Mesendoderm (in vitro differentiated cells): ENCODE measurements around the gene VSTM2L.

Experiments
- DNase-seq: peaks from one replicate; pipeline ENCODE4 v3.0.0; 2013
- H2AK5ac ChIP-seq: 2 replicates; pipeline ENCODE4 v1.6.1; 2013; ENCODE audit warnings: low read length, inconsistent platforms
- H2BK120ac ChIP-seq: 2 replicates; pipeline ENCODE4 v1.6.1; 2013; ENCODE audit warnings: low read depth, mild to moderate bottlenecking, low read length, moderate library complexity, mixed read lengths
- H2BK15ac ChIP-seq: replicated peaks from 2 replicates; pipeline ENCODE4 v1.6.1; 2013; ENCODE audit warnings: low read depth, mild to moderate bottlenecking, moderate library complexity
- H2BK5ac ChIP-seq: 2 replicates; pipeline ENCODE4 v1.6.1; 2013; ENCODE audit warnings: low read length, inconsistent platforms
- H3K18ac ChIP-seq: 2 replicates; pipeline ENCODE4 v1.6.1; 2013; ENCODE audit warnings: mild to moderate bottlenecking, low read length, mixed read lengths
- H3K23ac ChIP-seq: one replicate; pipeline ENCODE4 v1.6.1; 2013; ENCODE audit warnings: low read length
- H3K27ac ChIP-seq: 2 replicates; pipeline ENCODE4 v1.5.1; 2013; ENCODE audit warnings: low read depth, mild to moderate bottlenecking, inconsistent platforms, low read length, moderate library complexity
- H3K27me3 ChIP-seq: 2 replicates; pipeline ENCODE4 v1.6.1; 2013; ENCODE audit warnings: low read length, control low read depth, mild to moderate bottlenecking, inconsistent platforms; ENCODE audit not compliant: insufficient read depth, poor library complexity
- H3K36me3 ChIP-seq: 2 replicates; pipeline ENCODE4 v1.6.1; 2013; ENCODE audit warnings: low read length, inconsistent platforms; ENCODE audit not compliant: control insufficient read depth, insufficient read depth
- H3K4ac ChIP-seq: one replicate; pipeline ENCODE4 v1.6.1; 2013; ENCODE audit warnings: low read depth, mild to moderate bottlenecking, low read length, moderate library complexity
- H3K4me1 ChIP-seq: 2 replicates; pipeline ENCODE4 v1.6.1; 2013; ENCODE audit warnings: low read depth, low read length, inconsistent platforms; ENCODE audit not compliant: control insufficient read depth
- H3K4me2 ChIP-seq: 2 replicates; pipeline ENCODE4 v1.6.1; 2013; ENCODE audit warnings: low read length
- H3K4me3 ChIP-seq: 2 replicates; pipeline ENCODE4 v1.5.1; 2013; ENCODE audit warnings: mild to moderate bottlenecking, low read length
- H3K56ac ChIP-seq: one replicate; pipeline ENCODE4 v1.6.1; 2013; ENCODE audit warnings: low read length
- H3K79me1 ChIP-seq: 2 replicates; pipeline ENCODE4 v1.6.1; 2013; ENCODE audit warnings: low read length, inconsistent platforms
- H3K79me2 ChIP-seq: 2 replicates; pipeline ENCODE4 v1.6.1; 2013; ENCODE audit warnings: mild to moderate bottlenecking, low read length; ENCODE audit not compliant: control insufficient read depth, insufficient read depth
- H3K9ac ChIP-seq: 2 replicates; pipeline ENCODE4 v1.6.1; 2013; ENCODE audit warnings: low read length, inconsistent platforms
- H4K5ac ChIP-seq: one replicate; pipeline ENCODE4 v1.6.1; 2013; ENCODE audit warnings: low read length
- H4K8ac ChIP-seq: one replicate; pipeline ENCODE4 v1.6.1; 2013; ENCODE audit warnings: low read depth, mild to moderate bottlenecking, control low read depth, low read length, moderate library complexity
- WGBS: extraction: QIAGEN DNeasy Blood & Tissue Kit; methylation state at CpG from one replicate; pipeline ENCODE4 v1.1.7; 2013; ENCODE audit warnings: low lambda C conversion rate, missing lambda C conversion rate; ENCODE audit not compliant: insufficient coverage; ENCODE audit errors: extremely low coverage; 5-methylcytosine and 5-hydroxymethylcytosine counted together

The VSTM2L gene

DNA sequence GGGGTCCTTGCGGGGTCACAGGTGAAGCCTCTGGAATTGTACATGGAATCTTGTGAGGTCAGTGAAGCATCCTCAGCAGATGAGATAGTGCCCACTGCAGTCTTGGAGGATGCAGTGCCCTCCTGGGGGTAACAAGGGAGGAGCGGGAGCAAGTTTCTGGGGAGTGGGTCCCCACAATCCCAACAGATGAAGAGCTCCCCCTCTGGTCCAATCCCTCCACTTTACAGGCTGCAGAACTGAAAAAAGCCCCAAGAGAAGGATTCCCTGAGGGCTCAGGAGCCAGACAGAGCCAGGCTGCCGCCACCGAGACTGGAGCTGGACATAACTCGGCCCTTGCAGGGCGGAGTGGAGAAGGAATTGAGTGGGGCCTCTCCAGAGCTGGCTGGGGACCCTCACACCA, 77.9 kb downstream of the VSTM2L start:
- no peaks in the 10 kb centered on the region for H3K79me2 ChIP-seq
- H2BK120ac ChIP-seq, result no peak overlapping the region
- H3K4me1 ChIP-seq, result no peaks in the 10 kb centered on the region
- no peaks in the 10 kb centered on the region for H3K27me3 ChIP-seq
- H3K4ac ChIP-seq, result no peak overlapping the region
- H4K8ac ChIP-seq, result no peak overlapping the region
- no peaks in the 10 kb centered on the region for H3K79me1 ChIP-seq
- H3K4me3 ChIP-seq, result no peak overlapping the region
- DNase-seq, result no peak
- H3K18ac ChIP-seq, result no peak overlapping the region
- no peak overlapping the region for H3K23ac ChIP-seq
- H2AK5ac ChIP-seq, result no peak overlapping the region
- H2BK5ac ChIP-seq, result no peak overlapping the region
- H3K27ac ChIP-seq, result no peak overlapping the region
- H4K5ac ChIP-seq, result no peak overlapping the region
- H3K9ac ChIP-seq, result no peak overlapping the region
- no peak overlapping the region for H2BK15ac ChIP-seq
- H3K36me3 ChIP-seq, result no peaks in the 10 kb centered on the region
- no peak overlapping the region for H3K56ac ChIP-seq
- no peak overlapping the region for H3K4me2 ChIP-seq
- WGBS, result no CpG with 5 or more reads among the region's 6 CpGs

DNA sequence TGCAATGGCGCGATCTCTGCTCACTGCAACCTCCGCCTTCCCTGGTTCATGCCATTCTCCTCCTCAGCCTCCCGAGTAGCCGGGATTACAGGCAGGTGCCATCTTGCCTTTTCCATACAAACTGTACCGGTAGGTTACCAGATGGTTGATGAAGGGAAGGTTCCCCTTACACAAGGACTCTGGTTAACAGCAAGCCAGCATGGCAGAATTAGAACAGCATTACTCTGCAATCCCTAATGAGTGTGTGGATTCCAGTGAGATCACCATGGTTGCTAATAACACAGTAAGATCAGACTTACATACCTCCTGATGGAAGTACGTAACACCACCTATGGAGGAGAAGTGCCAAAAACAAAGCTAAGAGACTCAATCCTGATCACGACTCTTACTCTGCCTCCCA, 78.6 kb downstream of the VSTM2L start:
- no peak overlapping the region for H3K56ac ChIP-seq
- no peak overlapping the region for H3K4me3 ChIP-seq
- no peak for DNase-seq
- H3K4ac ChIP-seq, result no peak overlapping the region
- H3K9ac ChIP-seq, result no peak overlapping the region
- H3K27ac ChIP-seq, result no peak overlapping the region
- no peaks in the 10 kb centered on the region for H3K27me3 ChIP-seq
- no peak overlapping the region for H3K4me2 ChIP-seq
- H3K4me1 ChIP-seq, result no peaks in the 10 kb centered on the region
- H2AK5ac ChIP-seq, result no peak overlapping the region
- no peak overlapping the region for H3K23ac ChIP-seq
- no CpG with 5 or more reads among the region's 8 CpGs for WGBS
- no peaks in the 10 kb centered on the region for H3K36me3 ChIP-seq
- no peaks in the 10 kb centered on the region for H3K79me1 ChIP-seq
- H4K5ac ChIP-seq, result no peak overlapping the region
- no peak overlapping the region for H2BK15ac ChIP-seq
- no peaks in the 10 kb centered on the region for H3K79me2 ChIP-seq
- H2BK5ac ChIP-seq, result no peak overlapping the region
- no peak overlapping the region for H4K8ac ChIP-seq
- H2BK120ac ChIP-seq, result no peak overlapping the region
- no peak overlapping the region for H3K18ac ChIP-seq

DNA sequence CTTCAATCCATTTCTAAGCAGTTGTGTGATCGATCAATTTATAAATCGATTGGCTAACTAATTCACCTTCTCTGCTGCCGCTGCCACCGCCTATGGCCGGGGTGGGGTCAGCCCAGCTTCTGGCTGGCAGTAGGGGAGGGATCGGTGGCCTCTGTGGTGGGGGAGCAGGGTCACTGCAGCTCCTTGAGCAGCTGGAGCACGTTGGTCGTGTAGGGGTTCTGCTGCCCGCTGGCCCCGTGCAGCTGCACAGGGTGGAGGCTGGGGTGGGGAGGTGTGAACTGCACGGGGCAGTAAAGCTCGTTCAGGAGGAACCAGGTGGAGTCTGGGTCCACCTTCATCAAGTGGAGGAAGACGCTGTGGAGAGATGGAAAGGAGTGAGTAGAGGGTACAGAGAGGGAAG, 80.4 kb downstream of the VSTM2L start:
- H4K5ac ChIP-seq, result no peak overlapping the region
- no peak overlapping the region for H3K9ac ChIP-seq
- H3K4ac ChIP-seq, result no peak overlapping the region
- H3K27me3 ChIP-seq, result no peaks in the 10 kb centered on the region
- H3K79me1 ChIP-seq, result no peaks in the 10 kb centered on the region
- H4K8ac ChIP-seq, result no peak overlapping the region
- H3K4me3 ChIP-seq, result no peak overlapping the region
- H3K79me2 ChIP-seq, result no peaks in the 10 kb centered on the region
- H3K27ac ChIP-seq, result no peak overlapping the region
- no peak overlapping the region for H3K23ac ChIP-seq
- WGBS, result no CpG with 5 or more reads among the region's 13 CpGs
- H2BK15ac ChIP-seq, result no peak overlapping the region
- H3K4me1 ChIP-seq, result no peaks in the 10 kb centered on the region
- H3K56ac ChIP-seq, result no peak overlapping the region
- no peak overlapping the region for H2BK5ac ChIP-seq
- no peak overlapping the region for H3K18ac ChIP-seq
- H2AK5ac ChIP-seq, result no peak overlapping the region
- no peak overlapping the region for H3K4me2 ChIP-seq
- DNase-seq, result no peak
- no peaks in the 10 kb centered on the region for H3K36me3 ChIP-seq
- no peak overlapping the region for H2BK120ac ChIP-seq

DNA sequence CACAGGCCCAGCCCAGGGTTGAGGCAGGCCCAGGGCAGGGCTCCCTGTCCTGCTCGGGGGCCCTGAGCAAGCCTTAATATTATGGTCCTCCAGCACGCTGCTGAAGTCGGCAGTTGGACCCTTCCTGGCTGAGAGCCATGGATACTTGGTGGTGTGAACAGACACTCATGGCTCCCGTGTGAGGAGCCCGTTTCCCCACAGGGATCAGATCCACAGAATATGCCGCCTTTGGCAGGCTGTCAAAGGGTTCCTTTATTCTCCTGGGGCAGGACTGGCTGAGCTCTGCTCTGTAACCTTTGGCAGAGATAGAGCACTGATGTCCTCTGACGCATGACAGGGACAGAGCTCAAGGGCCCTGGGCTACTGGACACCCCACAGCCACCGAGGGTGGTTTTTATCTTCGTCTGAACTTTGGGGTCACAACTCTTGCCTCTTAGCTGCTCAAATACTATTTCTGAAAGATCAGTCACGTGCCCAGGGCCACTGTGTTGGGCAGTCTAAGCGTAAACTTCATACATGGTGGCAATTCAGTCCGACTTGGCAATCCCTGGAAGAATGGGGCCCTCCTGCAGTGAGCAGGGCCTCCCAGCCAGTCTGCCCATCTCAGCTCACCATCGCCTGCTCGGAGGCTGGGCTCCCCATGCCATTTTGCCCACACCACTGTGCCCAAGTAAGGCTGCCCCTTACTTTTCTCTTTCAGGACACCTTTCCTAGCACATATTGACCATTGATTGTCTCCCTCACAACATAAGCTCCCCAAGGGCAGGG, 81.3 kb downstream of the VSTM2L start:
- H4K8ac ChIP-seq, result no peak overlapping the region
- H3K18ac ChIP-seq, result no peak overlapping the region
- no peak overlapping the region for H3K4me2 ChIP-seq
- H3K79me1 ChIP-seq, result no peaks in the 10 kb centered on the region
- no peaks in the 10 kb centered on the region for H3K79me2 ChIP-seq
- no peak overlapping the region for H4K5ac ChIP-seq
- no peak overlapping the region for H2BK15ac ChIP-seq
- H2AK5ac ChIP-seq, result no peak overlapping the region
- H3K4ac ChIP-seq, result no peak overlapping the region
- no peak overlapping the region for H3K9ac ChIP-seq
- no peak for DNase-seq
- no peak overlapping the region for H2BK5ac ChIP-seq
- H3K36me3 ChIP-seq, result no peaks in the 10 kb centered on the region
- no peak overlapping the region for H3K56ac ChIP-seq
- WGBS, result no CpG with 5 or more reads among the region's 14 CpGs
- no peaks in the 10 kb centered on the region for H3K4me1 ChIP-seq
- no peaks in the 10 kb centered on the region for H3K27me3 ChIP-seq
- no peak overlapping the region for H3K23ac ChIP-seq
- no peak overlapping the region for H3K4me3 ChIP-seq
- H2BK120ac ChIP-seq, result no peak overlapping the region
- no peak overlapping the region for H3K27ac ChIP-seq

DNA sequence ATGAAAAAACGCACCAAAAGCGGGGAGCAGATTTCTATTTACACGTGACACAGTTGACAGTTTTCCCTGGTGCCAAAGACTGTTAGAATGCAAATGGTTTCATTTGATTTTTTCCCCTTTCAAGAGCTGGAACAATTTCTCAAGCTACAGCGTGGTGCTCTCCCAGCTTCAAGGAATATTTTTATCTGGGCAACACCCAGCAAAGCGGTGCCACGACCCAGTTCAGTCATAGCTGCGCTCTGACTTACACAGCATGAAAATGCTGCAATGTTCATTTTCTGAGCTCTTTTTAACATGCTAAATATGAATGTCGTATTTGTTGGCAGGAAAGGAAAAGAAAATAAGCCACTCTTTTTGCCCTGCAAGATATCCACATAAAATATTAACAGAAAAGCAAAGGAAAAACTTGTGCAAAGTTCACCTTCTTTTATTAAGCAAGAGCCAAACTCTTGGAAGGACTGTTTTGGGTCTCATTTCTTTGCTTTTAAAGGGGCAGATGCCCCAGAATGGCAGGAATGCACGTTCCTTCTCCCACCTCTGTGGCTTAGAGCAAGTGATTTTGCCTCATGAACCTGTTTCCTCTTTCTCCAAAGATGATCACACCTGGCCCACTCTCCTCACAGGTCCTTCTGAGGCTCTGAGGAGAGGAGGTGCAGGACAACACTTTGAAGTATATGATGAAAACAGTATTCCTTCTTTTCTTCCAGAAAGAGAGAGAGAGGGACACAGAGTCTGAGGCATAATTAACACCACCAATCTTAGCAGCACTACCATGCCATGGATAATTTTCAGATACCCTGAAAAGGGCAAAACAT, 83.3 kb downstream of the VSTM2L start:
- DNase-seq, result no peak
- WGBS, result no CpG with 5 or more reads among the region's 9 CpGs

More for the DNA sequence above, 83.3 kb downstream of the VSTM2L start:
- no peak overlapping the region for H2BK120ac ChIP-seq
- no peaks in the 10 kb centered on the region for H3K79me2 ChIP-seq
- H3K4me2 ChIP-seq, result no peak overlapping the region
- H3K27me3 ChIP-seq, result no peaks in the 10 kb centered on the region
- no peak overlapping the region for H3K27ac ChIP-seq
- H3K56ac ChIP-seq, result no peak overlapping the region
- no peak overlapping the region for H3K4ac ChIP-seq
- H4K8ac ChIP-seq, result no peak overlapping the region
- no peak overlapping the region for H2BK15ac ChIP-seq
- H3K79me1 ChIP-seq, result no peaks in the 10 kb centered on the region
- H3K4me1 ChIP-seq, result no peaks in the 10 kb centered on the region
- H3K23ac ChIP-seq, result no peak overlapping the region
- H3K9ac ChIP-seq, result no peak overlapping the region
- H2AK5ac ChIP-seq, result no peak overlapping the region
- H3K18ac ChIP-seq, result no peak overlapping the region
- H3K4me3 ChIP-seq, result no peak overlapping the region
- H4K5ac ChIP-seq, result no peak overlapping the region
- no peak overlapping the region for H2BK5ac ChIP-seq
- H3K36me3 ChIP-seq, result peaks cover 2% of the 10 kb centered on the region
